ENCODE data around the gene GPR68. TPM values are rescaled to one million over a fixed set of nuclear protein-coding genes. Genes with fewer than 3 reads are reported as not detected.

GPR68 gene
- total RNA-seq, 3 donors from 2014 or later (not counting 1 experiment from before 2014, with no cell fraction given) = 7.6 to 24.0 (median 15.7) TPM

- Mint-ChIP-seq H3K9me3 (no peaks in the 10 kb centered on the region), H3K36me3 (no peaks in the 10 kb centered on the region), H3K4me3 (no peak overlapping the region), H3K27ac (no peak overlapping the region), H3K4me1 (peaks cover 16 to 21% of the 10 kb centered on the region in 2 donors), H3K27me3 (ENCODE audit: low read depth in 2 of 2) (no peaks in the 10 kb centered on the region)
- no peak for TF ChIP-seq CTCF (IDR thresholded peaks at IDR 0.05)
- 98% methylated on average over 13 of the region's 13 CpGs for WGBS (ENCODE audit: insufficient coverage)
- no peak overlapping the region for H3K27ac ChIP-seq (ENCODE audit: low read length)
- no peak for ATAC-seq
- H3K4me1 ChIP-seq (ENCODE audit: control insufficient read depth, insufficient read depth, low read length) = peaks cover 7% of the 10 kb centered on the region
- intact Hi-C loops (cut with micrococcal nuclease) = no loop called here
- H3K4me3 ChIP-seq (ENCODE audit: low read length) = no peak overlapping the region
- no peaks in the 10 kb centered on the region for H3K9me3 ChIP-seq (ENCODE audit: control insufficient read depth, insufficient read depth, low read length)
- H3K36me3 ChIP-seq (ENCODE audit: control insufficient read depth, insufficient read depth, low read length) = peaks cover 35% of the 10 kb centered on the region
- no peaks in the 10 kb centered on the region for H3K27me3 ChIP-seq (ENCODE audit: control insufficient read depth, insufficient read depth, low read length)
- DNase-seq = no peak
Observed at GRCh38 chr14:91216731-91217226, 27.7 kb downstream of the GPR68 start.

GRCh38 chr14:91215381-91215780, 29.1 kb downstream of the GPR68 start:
- no peak overlapping the region for H3K4me3 ChIP-seq (ENCODE audit: low read length)
- H3K9me3 Mint-ChIP-seq = no peaks in the 10 kb centered on the region
- ATAC-seq (no peak), DNase-seq (no peak)
- peaks cover 42% of the 10 kb centered on the region for H3K36me3 ChIP-seq (ENCODE audit: control insufficient read depth, insufficient read depth, low read length)
- TF ChIP-seq CTCF (IDR thresholded peaks at IDR 0.05) = no peak
- WGBS (ENCODE audit: insufficient coverage) = 87% methylated on average over 10 of the region's 10 CpGs
- no peak overlapping the region for H3K27ac Mint-ChIP-seq
- H3K4me3 Mint-ChIP-seq = no peak overlapping the region
- H3K4me1 Mint-ChIP-seq = peaks cover 4 to 10% of the 10 kb centered on the region in 2 donors
- intact Hi-C loops (cut with micrococcal nuclease) = no loop called here
- no peaks in the 10 kb centered on the region for H3K9me3 ChIP-seq (ENCODE audit: control insufficient read depth, insufficient read depth, low read length)
- H3K36me3 Mint-ChIP-seq = no peaks in the 10 kb centered on the region
- no peaks in the 10 kb centered on the region for H3K27me3 Mint-ChIP-seq (ENCODE audit: low read depth in 2 of 2)
- H3K27me3 ChIP-seq (ENCODE audit: control insufficient read depth, insufficient read depth, low read length) = no peaks in the 10 kb centered on the region
- H3K4me1 ChIP-seq (ENCODE audit: control insufficient read depth, insufficient read depth, low read length) = no peaks in the 10 kb centered on the region
- H3K27ac ChIP-seq (ENCODE audit: low read length) = no peak overlapping the region

GRCh38 chr14:91214306-91214705, 30.2 kb downstream of the GPR68 start:
- Histone ChIP-seq H3K27me3 (ENCODE audit: control insufficient read depth, insufficient read depth, low read length) (no peaks in the 10 kb centered on the region), H3K4me3 (ENCODE audit: low read length) (no peak overlapping the region), H3K27ac (ENCODE audit: low read length) (no peak overlapping the region), H3K9me3 (ENCODE audit: control insufficient read depth, insufficient read depth, low read length) (no peaks in the 10 kb centered on the region), H3K36me3 (ENCODE audit: control insufficient read depth, insufficient read depth, low read length) (peaks cover 42% of the 10 kb centered on the region), H3K4me1 (ENCODE audit: control insufficient read depth, insufficient read depth, low read length) (no peaks in the 10 kb centered on the region)
- Mint-ChIP-seq H3K36me3 (no peaks in the 10 kb centered on the region), H3K4me3 (no peak overlapping the region), H3K27me3 (ENCODE audit: low read depth in 2 of 2) (no peaks in the 10 kb centered on the region), H3K27ac (no peak overlapping the region), H3K9me3 (no peaks in the 10 kb centered on the region), H3K4me1 (peaks cover 0 to 10% of the 10 kb centered on the region in 2 donors)
- ATAC-seq (no peak), DNase-seq (no peak)
- intact Hi-C loops (cut with micrococcal nuclease) = no loop called here
- 97% methylated on average over 6 of the region's 6 CpGs for WGBS (ENCODE audit: insufficient coverage)
- TF ChIP-seq CTCF (IDR thresholded peaks at IDR 0.05) = no peak

GRCh38 chr14:91211017-91211416, 33.5 kb downstream of the GPR68 start:
- no peaks in the 10 kb centered on the region for H3K4me1 ChIP-seq (ENCODE audit: control insufficient read depth, insufficient read depth, low read length)
- peaks cover 8% of the 10 kb centered on the region for H3K36me3 Mint-ChIP-seq
- no peak overlapping the region for H3K27ac ChIP-seq (ENCODE audit: low read length)
- no peaks in the 10 kb centered on the region for H3K9me3 Mint-ChIP-seq
- no peaks in the 10 kb centered on the region for H3K9me3 ChIP-seq (ENCODE audit: control insufficient read depth, insufficient read depth, low read length)
- WGBS (ENCODE audit: insufficient coverage) = no CpG with 5 or more reads among the region's 2 CpGs
- no peak overlapping the region for H3K4me3 Mint-ChIP-seq
- H3K27ac Mint-ChIP-seq = no peak overlapping the region
- no peak overlapping the region for H3K4me3 ChIP-seq (ENCODE audit: low read length)
- no peaks in the 10 kb centered on the region for H3K27me3 Mint-ChIP-seq (ENCODE audit: low read depth in 2 of 2)
- ATAC-seq (no peak), DNase-seq (no peak)
- no peaks in the 10 kb centered on the region for H3K27me3 ChIP-seq (ENCODE audit: control insufficient read depth, insufficient read depth, low read length)
- peaks cover 0 to 4% of the 10 kb centered on the region in 2 donors for H3K4me1 Mint-ChIP-seq
- intact Hi-C loops (cut with micrococcal nuclease) = no loop called here
- peaks cover 41% of the 10 kb centered on the region for H3K36me3 ChIP-seq (ENCODE audit: control insufficient read depth, insufficient read depth, low read length)
- no peak for TF ChIP-seq CTCF (IDR thresholded peaks at IDR 0.05)
